ENCODE data around the gene GHITM.
"Not testable (repeated sequence)": the region's sequence is repeated elsewhere in the genome, so short reads cannot be mapped to it uniquely, and the experiment has no call there.

Gene GHITM, protein sequence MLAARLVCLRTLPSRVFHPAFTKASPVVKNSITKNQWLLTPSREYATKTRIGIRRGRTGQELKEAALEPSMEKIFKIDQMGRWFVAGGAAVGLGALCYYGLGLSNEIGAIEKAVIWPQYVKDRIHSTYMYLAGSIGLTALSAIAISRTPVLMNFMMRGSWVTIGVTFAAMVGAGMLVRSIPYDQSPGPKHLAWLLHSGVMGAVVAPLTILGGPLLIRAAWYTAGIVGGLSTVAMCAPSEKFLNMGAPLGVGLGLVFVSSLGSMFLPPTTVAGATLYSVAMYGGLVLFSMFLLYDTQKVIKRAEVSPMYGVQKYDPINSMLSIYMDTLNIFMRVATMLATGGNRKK

GRCh38 chr10:84139126-84140035 is at the start of gene GHITM:
TSS of gene GHITM (plus strand) at chr10:84139509. CDS start at chr10:84141501, 1,992 bp downstream.
- DNase-seq = peak; percentile 97
- in situ Hi-C loops (cut with MboI; ENCODE audit: low pct_unique_long_range_greater_than_20kb, low sequenced_read_pairs) = no loop called here

GRCh38 chr10:84095811-84096497 is 43.4 kb upstream of the GHITM start:
- in situ Hi-C loops (cut with MboI; ENCODE audit: low pct_unique_long_range_greater_than_20kb, low sequenced_read_pairs) = no loop called here
- no peak for DNase-seq

- in situ Hi-C loops (cut with MboI; ENCODE audit: low pct_unique_long_range_greater_than_20kb, low sequenced_read_pairs) = no loop called here
- DNase-seq = peak; percentile 11
Observed at GRCh38 chr10:84097787-84098353, 41.4 kb upstream of the GHITM start.

DNA sequence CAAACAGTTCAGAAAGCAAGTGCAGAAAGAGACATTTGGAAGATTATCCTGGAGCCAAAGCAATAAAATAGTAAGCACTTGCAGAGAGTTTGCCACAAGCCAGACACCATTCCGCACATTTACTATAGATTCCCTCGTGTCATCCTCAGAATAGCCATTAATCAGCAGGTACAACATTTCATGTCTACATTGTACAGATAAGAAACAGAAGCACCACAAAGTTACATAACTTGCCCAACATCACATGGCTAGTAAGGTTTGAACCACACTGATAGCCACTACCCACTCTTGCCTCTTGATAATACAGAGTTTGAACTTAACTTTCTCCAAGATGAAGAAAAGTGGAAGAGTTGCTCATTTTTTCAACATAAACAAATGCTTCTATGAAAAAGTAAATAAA is 40.6 kb upstream of the GHITM start:
- no peak for DNase-seq
- in situ Hi-C loops (cut with MboI; ENCODE audit: low pct_unique_long_range_greater_than_20kb, low sequenced_read_pairs) = no loop called here

DNA sequence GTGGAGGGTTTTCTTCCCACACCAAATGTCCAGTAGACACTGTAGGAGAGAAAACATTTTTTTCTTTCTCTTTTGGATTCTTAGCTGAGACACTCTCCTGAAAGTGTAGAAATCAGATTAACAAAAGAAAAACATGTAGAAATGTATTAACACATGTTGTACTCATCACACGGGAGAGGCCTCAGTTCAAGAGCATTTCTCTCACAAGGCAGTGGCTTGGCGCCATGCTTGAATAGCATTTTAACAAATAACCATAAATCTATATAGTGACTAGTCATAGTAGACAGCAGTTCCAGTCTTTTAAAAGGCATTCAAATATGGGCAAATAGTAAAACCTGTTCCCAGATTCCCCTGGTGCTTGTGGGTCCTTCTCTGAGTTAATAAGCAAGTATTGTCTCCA is 38.3 kb upstream of the GHITM start:
- no peak for DNase-seq
- in situ Hi-C loops (cut with MboI; ENCODE audit: low pct_unique_long_range_greater_than_20kb, low sequenced_read_pairs) = no loop called here

- no peak for DNase-seq
- in situ Hi-C loops (cut with MboI; ENCODE audit: low pct_unique_long_range_greater_than_20kb, low sequenced_read_pairs) = no loop called here
Observed at GRCh38 chr10:84108797-84109196, 30.5 kb upstream of the GHITM start.

GRCh38 chr10:84109772-84110171 is 29.5 kb upstream of the GHITM start:
- DNase-seq = peak; percentile 12
- in situ Hi-C loops (cut with MboI; ENCODE audit: low pct_unique_long_range_greater_than_20kb, low sequenced_read_pairs) = not testable (repeated sequence)

GRCh38 chr10:84113468-84113867 is 25.8 kb upstream of the GHITM start:
- in situ Hi-C loops (cut with MboI; ENCODE audit: low pct_unique_long_range_greater_than_20kb, low sequenced_read_pairs); DNase-seq: not testable (repeated sequence)

GRCh38 chr10:84114088-84114667 is 25.1 kb upstream of the GHITM start:
- in situ Hi-C loops (cut with MboI; ENCODE audit: low pct_unique_long_range_greater_than_20kb, low sequenced_read_pairs) = no loop called here

DNA sequence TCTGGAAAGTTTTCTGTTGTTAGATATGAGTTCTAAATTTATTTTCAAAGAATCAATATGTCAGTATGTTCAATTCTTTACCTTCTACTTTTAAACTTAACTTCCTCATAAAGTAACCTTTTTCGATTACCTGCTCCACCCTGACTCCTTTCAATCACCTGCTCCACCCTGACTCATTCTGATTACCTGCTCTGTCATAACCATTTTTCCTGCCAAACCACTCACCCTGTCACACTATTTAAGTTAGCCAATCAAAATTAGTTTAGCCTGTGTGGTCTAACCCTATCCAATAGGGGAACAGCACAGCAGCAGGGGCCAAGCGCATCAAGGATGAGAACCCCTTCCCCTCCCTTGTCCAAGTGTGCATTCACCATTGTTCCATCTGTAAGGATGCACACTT is 22.1 kb upstream of the GHITM start:
- in situ Hi-C loops (cut with MboI; ENCODE audit: low pct_unique_long_range_greater_than_20kb, low sequenced_read_pairs); DNase-seq: not testable (repeated sequence)

More at GRCh38 chr10:84114088-84114667, 25.1 kb upstream of the GHITM start:
- DNase-seq = no peak

DNA sequence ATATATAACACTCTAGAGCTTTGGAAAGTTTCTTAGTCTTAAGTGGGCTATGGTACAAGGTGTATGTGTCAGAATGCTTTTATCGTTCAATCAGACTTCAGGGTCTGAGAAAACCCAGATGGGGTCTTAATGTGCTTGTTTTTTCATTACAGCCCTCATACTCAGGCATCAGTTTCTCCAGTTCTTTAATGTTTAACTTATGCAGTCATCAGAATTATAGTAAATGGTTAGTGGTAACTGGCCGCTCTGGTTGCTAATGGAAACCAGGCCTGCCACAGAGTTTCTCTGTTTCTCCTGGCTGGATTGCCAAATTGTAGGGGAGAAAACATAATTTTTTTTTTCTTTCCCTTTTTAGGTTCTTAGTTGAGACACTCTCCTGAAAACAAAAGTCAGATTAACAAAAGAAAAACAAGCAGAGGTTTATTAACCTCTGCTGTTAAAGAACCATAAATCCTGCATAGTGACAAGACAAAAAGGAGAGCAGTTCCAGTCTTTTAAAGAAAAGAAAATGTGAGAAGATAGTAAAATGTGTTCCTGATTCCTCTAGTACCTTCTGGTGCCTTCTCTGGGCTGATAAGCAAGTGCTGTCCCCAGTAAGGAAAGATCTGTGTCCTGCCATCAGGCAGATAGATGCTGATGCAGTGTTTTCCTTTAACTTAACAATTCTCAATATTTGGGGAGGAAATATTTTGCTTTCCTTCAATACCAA is 21.5 kb upstream of the GHITM start:
- in situ Hi-C loops (cut with MboI; ENCODE audit: low pct_unique_long_range_greater_than_20kb, low sequenced_read_pairs) = no loop called here
- DNase-seq = no peak

- in situ Hi-C loops (cut with MboI; ENCODE audit: low pct_unique_long_range_greater_than_20kb, low sequenced_read_pairs) = no loop called here
- no peak for DNase-seq
Observed at GRCh38 chr10:84118395-84119006, 20.8 kb upstream of the GHITM start.

DNA sequence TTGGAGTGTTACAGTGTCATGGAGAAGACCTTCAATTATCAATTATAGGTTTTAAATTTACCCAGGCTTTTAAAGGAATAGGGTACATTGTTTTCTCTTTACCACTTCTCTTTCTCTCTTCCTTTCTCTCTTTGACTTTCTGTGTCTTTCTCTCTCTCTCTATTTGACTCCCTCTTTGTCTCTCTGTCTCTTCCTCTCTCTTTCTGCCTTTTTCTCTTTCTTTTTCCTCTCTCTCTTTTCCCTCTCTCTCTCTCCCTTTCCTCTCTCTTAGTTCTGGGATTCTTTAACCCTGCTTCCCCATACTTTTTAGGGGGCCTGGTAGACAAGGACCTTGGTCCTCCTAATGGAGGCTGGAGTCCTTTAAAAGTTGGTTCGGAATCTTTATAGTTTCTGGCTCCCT is 15.9 kb upstream of the GHITM start:
- in situ Hi-C loops (cut with MboI; ENCODE audit: low pct_unique_long_range_greater_than_20kb, low sequenced_read_pairs) = no loop called here
- no peak for DNase-seq

DNA sequence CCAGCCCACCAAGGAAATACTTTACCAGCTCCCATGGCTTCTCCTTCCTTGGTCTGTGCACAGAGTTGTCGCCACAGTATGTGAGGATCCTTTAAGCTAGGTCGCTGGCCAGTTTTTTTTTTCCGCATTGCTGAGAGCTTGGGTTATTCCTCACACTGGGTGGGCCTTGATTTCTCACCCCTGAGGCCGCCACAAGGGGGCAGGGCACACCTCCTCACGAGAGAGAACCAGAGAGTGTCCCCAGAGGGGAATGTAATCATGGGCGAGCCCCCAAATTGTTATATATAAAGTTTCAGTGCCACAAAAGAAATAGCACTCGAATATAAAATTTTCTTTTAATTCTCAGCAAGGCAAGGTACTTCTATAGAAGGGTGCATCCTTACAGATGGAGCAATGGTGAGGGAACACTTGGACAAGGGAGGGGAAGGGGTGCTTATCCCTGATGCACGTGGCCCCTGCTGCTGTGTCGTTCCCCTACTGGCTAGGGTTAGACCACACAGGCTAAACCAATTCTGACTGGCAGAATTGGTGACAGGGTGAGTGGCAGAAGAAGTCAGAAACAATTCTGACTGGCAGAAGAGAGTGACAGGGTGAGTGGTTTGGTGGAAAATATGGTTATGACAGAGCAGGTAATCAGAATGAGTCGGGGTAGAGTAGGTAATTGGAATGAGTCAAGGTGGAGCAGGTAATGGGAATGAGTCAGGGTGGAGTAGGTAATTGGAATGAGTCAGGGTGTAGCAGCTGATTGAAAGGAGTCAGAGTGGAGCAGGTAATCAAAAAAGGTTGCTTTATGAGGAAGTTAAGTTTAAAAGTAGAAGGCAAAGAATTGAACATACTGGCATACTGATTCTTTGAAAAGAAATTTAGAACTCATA is 13.2 kb upstream of the GHITM start:
- DNase-seq; in situ Hi-C loops (cut with MboI; ENCODE audit: low pct_unique_long_range_greater_than_20kb, low sequenced_read_pairs): not testable (repeated sequence)

DNA sequence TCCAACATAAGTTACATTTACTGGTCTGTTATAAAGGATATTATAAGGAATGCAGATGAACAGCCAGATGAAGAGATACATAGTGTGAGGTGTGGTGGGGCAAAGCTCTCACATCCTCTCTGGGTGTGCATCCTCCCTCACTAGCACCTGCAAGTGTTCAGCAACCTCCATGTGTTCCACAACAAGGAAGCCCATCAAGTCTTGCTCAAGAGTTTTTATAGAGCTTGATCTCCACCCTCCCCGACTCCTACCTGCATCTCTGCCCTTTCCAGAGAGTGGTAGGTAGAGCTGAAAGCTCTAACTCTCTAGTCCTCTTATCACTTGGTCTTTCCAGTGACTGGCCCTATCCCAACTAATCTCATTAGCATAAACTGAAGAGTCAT is 12.5 kb upstream of the GHITM start:
- no peak for DNase-seq
- in situ Hi-C loops (cut with MboI; ENCODE audit: low pct_unique_long_range_greater_than_20kb, low sequenced_read_pairs) = no loop called here

GRCh38 chr10:84135836-84136235 is 3.5 kb upstream of the GHITM start:
- in situ Hi-C loops (cut with MboI; ENCODE audit: low pct_unique_long_range_greater_than_20kb, low sequenced_read_pairs) = no loop called here
- DNase-seq = no peak

DNA sequence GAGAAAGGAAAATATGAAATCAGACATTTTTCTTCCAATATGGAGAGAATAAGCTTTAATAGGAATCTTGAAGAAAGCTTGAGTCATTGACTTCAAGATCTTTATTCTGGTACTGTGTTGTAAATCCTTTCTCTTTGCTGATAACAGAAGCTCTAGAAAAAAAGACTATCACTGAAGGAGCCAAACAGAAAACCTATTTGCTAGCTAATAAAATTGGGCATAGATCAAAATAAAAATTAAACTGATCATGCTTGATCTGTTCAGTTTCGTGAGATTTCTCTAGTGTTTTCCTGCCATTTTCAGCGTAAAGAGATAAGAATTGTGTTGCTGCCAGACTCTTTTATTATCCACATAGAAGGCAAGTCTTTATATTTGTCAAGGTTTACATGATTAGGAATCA is 1.5 kb upstream of the GHITM start:
- in situ Hi-C loops (cut with MboI; ENCODE audit: low pct_unique_long_range_greater_than_20kb, low sequenced_read_pairs) = no loop called here
- DNase-seq = no peak
